ENCODE results near the gene BMPR1A.

Gene BMPR1A

DNA sequence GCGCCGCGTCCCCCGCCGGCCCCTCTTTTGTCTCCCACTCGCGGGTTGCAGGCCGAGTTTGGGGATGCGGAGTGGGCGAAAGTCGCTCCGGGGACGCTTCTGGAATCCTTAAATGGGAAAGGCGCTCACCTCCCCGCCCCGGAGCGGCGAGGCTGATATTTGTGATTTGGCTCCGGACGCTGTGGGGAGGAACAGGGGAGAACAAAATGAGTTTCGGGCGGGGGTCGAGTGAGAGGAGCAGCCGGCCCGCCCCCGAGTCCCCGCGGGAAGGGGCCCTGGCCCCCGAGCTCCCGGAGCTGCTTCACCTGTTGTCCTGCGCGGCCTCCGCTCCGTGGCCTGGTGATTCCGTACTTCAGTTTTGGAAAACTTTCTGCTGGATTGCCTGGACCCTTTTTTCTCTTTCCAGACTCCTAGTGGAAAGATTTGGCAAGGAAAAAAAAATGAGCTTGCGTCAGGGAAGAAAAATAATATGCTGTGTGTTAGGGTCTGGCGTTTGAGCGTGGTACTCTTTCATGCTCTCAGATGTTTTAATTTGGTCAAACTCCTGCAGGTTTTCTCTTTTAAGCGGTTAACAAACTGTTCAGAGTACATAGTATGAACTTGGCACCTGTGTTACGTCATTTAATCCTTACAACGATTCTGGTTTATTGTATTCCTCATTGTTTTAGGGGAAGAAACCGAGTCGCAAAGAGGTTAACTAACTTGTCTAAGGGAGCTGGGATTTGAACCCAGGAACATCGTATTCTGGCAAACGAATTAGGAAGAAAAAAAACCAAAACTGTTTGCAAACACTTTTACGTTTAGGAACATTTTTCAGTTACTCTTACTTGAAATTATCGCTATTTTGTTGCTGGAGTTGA lies 924 bp downstream of the BMPR1A start:
- peak in 8 of 10 donors; percentile 16 to 83 (median 20) for DNase-seq
- intact Hi-C loops (cut with DNase I) = loop anchor here (5.0 kb wide), 1 partner anchor 140 kb away; no protein-coding TSS in a partner anchor

DNA sequence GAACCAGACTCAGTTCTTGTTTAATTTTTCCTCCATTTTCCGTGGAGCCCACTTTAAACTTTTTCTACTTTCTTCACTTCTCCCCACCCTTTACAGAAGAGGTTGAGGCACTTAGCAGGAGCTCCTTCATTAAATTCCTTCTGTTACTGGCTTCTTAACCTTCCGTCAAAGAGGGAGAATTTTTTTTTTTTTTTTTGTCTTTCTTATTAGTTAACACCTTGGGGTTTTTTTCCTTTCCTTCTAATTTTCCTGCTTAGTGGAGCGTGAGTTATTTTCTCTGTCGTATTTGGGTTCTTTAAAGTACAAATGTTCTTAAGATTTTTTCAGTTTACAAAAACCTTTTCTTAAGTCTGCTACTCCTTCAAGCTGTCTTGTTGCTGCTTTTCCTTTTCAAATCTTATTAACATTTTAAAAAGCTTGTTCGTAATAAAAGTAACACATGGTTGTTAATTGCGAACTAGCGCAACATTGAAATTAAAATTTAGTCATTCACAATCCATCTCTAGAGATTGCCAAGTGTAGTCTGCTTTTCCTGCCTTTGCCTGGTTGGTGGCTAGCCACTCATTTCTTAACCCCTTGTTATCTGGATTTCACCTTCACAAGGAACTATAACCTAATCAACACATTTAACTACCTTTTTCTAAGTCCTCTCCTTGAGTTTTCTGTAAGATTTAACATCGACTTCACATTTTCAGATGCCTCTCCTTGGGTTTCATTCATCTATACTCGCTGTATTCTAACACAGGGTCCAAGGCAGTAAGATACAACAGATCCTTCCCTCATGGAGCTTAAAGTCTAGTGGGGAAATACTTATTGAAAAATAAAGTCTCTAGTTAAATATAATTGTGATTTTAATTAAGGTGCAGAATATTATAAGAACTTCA lies 2.0 kb downstream of the BMPR1A start:
- intact Hi-C loops (cut with DNase I) = loop anchor here (5.0 kb wide), 1 partner anchor 139 kb away; no protein-coding TSS in a partner anchor
- no peak for DNase-seq

DNA sequence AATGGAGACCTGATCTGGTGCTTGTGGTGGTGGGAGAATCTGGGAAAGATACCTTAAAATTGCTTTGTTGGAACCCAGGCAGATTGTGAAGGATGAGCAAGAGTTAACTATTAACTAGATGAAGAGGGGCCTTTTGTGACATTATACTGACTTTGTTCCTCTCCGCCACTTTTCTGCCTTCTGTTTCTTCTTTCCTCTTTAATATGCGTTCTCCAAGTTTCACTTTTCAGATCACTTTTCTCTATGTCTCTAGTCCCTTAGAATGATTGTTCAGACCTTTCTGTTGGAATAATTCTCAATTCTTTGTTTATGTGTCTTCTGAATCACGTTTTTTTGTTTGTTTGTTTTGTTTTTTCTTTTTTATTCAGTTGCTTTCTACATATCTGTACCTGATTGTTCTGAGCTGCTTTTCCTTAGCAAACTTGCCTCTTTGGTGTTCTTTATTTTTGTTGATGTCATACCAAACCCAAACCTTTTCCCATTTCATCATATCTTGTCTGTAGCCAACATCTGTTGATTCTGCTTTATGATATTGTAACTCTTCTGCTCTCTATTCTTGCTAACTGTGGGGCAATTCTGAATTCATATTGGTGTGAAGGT lies 2.8 kb downstream of the BMPR1A start:
- intact Hi-C loops (cut with DNase I) = loop anchor here (5.0 kb wide), 1 partner anchor 138 kb away; no protein-coding TSS in a partner anchor
- no peak for DNase-seq

DNA sequence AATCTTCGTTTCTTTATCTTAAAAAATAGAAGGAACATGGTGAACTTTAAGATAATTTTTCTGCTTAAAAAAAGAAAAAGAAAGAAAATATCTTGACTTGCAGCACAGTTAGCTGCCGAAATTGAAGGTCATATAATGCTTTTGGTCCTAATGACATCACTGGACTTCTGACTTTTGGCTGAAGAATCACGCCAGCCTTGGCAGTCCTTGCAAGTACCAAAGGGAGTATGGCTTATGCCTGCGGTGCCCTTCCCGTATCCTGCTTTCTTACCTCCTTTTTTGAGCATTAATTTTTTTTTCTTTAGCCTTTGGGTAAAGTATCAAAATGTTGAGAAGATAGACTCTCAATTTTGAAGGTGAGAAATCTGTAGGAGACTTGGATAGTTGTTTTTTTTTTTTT lies 7.0 kb downstream of the BMPR1A start:
- intact Hi-C loops (cut with DNase I) = no loop called here
- DNase-seq = no peak

DNA sequence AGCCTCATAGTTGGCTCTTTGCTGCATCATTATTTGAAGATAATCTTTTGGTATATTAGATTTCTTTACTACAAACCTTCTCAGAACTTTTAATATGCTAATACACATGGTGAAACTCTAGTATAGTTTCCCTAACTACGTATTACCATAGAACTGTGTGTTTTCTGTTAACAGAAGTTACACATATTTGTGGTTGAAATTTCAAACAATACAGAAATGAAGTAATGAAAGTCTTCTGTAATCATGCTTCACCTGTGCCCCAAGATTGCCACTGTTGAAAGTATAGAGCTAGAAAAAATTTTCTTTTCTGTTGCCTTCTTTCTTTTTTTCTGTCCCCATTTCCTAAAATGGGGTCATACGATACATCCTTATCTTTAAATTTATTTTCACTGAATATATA lies 9.1 kb downstream of the BMPR1A start:
- no peak for DNase-seq
- intact Hi-C loops (cut with DNase I) = no loop called here

DNA sequence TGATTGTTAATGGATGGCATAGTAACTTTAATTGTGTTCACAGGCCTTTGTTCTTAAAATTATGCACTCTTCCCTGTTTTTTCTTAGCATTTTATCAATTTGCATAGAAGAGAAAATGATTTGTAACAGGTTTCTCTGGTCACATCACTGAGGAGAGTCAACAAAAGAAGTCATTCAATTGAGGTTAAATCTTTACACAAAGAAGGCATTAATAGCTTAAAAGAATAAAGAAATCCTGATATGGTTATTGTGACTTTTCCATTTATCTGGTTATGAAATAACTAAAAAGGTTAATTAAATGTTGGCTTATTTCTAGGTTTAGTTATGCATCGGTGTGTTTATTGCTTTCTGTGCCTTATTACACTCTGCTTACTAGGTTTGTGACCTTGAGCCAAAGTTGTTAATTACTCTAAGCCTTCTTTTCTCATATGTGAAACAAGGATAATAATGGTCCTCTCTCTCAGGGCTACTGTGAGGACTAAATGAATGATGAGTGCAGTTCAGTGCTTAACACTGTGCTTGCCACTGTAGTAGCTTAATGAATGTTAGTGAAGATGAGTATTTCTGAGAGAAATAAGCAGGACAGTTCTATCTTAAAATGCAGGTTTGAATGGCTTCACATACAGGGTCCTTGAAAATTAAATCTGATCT lies 12.1 kb downstream of the BMPR1A start:
- intact Hi-C loops (cut with DNase I) = no loop called here
- no peak for DNase-seq

DNA sequence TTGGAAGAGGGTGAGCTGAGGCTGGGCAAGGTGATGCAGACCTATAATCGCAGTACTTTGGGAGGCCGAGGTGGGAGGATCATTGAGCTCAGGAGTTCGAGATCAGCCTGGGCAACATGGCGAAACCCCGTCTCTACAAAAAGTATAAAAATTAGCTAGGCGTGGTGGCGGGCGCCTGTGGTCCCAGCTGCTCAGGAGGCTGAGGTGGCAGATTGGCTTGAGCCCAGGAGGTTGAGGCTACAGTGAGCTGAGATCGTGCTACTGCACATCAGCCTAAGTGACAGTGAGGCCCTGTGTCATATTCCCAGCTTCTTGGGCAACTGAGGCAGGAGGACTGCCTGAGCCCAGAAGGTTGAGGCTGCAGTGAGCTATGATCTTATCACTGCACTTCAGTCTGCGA lies 13.6 kb downstream of the BMPR1A start:
- intact Hi-C loops (cut with DNase I) = no loop called here
- DNase-seq = peak in 1 of 10 donors; percentile 66

DNA sequence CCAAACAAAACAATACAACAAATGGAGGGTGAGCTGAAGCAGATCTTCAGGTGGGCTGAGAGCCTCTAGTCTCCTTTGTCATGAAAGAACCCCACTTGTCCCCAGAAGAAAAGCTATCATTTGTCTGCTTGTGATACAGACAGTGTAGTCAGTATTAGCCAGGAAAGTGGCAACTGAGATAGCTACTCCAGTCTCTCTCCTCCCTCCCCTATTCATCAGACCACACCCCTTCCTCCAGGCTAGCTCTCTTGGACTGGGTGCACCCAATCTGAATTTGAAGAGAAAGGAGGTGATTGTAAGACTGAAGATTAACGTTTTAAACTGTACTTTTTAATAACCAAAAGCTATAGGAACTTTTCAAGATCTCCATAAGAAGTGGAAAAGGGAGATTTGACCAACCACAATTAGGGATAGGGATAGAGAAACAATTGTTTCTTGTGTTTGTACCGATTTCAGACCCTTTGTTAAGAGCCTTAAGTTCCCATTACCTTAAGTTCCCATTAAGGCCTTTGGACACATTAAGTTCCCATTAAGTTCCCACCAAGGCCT lies 14.1 kb downstream of the BMPR1A start:
- intact Hi-C loops (cut with DNase I) = no loop called here
- no peak for DNase-seq

DNA sequence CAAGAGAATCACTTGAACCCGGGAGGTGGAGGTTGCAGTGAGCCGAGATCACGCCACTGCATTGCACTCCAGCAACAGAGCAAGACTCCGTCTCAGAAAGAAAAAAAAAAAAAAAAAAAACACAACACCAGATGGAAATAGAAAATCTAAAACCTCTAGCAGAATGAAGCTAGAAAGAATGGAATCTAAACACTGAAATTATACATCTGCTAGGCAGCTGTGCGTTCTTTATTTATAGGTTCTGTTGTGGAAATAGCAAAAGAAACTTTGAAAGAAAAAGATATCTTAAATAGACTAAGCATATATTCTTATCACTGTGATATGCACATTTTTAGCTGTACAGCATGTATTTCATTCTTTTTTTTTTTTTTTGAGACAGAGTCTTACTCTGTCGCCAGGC lies 17.1 kb downstream of the BMPR1A start:
- DNase-seq = no peak
- intact Hi-C loops (cut with DNase I) = no loop called here

DNA sequence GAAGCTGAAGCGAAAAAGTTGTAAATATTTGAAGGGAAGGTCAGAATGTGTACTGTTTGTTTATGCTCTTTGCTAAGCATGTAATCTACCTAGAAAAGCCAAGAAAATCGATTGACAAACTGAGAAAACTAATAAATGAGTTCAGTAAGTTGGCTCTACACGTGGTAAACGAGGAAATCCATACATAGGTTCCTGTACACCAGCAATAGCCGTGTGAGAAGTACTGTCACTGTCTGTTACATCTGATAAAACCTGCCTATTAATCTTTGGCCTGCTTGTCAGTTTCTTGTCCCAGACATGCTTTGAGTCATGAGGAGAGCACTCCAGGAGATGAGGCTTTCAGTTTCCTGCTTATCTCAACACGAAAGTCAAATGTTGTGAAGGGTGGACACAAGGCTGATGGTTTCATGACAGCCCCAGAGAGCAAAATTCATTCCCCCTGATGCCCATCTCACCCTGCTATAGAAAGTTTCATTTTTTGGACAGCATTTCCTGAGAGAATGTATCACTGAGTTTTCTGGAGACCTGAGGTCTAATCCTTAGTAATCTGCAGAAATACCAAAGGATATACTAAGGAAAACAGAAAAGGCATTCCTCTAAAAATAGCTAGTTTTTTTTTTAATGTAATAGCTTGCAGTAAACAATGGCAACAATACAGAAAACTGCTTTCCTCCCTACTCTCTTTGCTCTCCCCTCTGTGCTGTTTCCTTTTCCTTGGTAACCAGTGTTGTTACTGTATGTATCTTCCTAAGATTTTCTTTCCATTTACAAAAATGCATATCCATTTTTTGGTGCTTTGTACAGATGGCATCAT lies 18.8 kb downstream of the BMPR1A start:
- no peak for DNase-seq
- intact Hi-C loops (cut with DNase I) = no loop called here

DNA sequence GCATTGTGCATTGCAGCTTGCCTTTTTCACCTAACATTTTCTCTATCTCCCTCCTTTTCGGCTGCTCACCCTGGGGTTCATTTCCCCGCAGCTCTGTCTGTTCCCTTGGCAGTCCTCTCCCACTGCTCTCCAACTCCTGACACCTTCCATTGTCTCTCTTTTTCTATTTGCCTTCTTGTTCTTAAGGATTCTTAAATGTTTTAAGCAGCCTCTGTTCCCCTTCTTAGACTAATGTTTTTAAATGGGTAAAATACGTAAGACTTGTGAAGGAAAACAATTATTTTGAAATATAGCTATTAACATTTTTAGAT lies 19.4 kb downstream of the BMPR1A start:
- DNase-seq = no peak
- intact Hi-C loops (cut with DNase I) = no loop called here

DNA sequence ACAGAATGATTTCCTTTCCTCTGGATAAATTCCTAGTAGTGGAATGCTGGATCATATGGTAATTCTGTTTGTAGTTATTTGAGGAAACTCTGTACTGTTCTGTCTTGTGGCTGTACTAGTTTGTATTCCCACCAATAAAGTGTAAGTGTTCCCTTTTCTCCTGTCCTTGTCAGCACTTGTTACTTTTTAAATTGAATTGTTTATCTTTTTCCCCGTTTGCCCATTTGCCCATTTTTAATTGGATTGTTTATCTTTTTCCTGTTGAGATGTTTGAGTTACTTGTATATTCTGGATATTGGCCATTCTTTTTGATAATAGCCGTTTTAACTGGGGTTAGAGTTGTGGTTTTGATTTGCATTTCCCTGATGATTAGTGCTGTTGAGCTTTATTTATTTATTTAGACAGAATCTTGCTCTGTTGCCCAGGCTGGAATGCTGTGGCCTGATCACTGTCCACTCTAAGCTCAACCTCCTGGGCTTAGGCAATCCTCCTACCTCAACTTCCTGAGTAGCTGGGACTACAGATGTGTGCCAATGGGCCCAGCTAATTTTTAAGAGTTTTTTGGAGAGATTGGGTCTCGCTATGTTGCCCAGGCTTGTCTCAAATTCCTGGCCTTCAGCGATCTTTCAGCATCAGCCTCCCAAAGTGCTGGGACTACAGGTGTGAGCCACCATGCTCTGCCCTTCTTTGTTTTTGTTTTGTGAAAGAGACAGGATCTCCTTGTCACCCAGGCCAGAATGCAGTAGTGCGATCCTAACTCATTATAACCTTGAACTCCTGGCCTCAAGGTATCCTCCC lies 23.0 kb downstream of the BMPR1A start:
- intact Hi-C loops (cut with DNase I) = no loop called here
- DNase-seq = no peak

DNA sequence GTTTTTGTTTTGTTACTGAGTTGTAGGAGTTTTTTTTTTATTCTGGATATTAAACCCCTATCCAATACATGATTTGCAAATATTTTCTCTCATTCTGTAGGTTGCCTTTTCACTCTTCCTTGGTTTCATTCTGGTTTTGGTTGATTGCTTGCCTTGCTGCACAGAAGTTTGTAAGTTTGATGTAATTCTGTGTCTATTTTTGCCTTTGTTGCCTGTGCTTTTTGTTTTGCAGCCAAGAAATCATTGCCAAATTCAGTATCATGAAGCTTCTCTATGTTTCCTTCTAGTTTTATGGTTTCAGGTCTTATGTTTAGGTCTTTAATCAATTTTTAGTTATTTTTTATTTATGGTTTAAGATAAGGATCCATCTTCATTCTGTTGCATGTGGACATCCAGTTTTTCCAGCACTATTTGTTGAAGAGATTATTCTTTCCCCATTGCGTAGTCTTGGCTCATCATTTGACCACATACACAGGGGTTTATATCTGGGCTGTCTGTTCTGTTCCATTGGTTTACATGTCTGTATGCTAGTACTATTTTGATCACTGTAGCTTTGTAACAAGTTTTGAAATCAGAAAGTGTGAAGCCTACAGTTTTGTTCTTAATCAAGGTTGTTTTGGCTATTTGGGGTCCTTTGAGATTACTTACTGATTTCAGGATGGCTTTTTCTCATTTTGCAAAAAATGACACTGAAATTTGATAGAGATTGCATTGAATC lies 26.4 kb downstream of the BMPR1A start:
- intact Hi-C loops (cut with DNase I) = no loop called here
- no peak for DNase-seq

DNA sequence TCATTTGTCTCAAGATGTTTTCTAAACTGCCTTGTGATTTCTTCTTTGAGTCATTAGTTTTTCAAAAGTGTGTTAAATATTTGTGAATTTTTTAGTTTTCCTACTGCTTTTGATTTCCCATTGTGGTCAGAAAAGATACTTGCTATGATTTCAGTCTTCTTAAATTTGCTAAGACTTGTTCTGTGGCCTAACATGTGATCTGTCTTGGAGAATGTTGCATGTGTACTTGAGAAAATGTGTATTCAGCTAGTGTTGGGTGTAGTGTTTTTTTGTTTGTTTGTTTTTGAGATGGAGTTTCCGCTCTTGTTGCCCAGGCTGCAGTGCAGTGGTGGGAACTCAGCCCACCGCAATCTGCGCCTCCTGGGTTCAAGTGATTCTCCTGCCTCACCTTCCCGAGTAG lies 28.6 kb downstream of the BMPR1A start:
- no peak for DNase-seq
- intact Hi-C loops (cut with DNase I) = no loop called here

DNA sequence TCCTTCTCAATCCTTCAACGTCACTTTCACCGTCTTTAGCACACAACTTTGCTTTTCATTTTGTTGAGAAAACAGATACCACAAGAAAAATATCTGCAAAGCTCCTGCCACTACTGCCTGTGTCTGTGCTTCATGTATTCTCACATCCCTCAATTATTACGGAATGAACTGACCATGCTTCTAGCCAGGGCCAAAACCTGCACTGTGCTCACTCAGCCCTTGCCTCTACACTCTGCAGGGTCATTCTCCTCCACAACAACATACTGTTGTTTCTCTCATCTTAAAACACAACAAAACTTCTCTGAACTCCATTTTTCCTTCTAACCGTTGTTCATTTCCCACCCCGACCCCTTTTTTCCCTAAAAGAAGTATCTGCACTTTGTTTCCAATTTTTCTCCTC lies 29.5 kb downstream of the BMPR1A start:
- intact Hi-C loops (cut with DNase I) = no loop called here
- no peak for DNase-seq

DNA sequence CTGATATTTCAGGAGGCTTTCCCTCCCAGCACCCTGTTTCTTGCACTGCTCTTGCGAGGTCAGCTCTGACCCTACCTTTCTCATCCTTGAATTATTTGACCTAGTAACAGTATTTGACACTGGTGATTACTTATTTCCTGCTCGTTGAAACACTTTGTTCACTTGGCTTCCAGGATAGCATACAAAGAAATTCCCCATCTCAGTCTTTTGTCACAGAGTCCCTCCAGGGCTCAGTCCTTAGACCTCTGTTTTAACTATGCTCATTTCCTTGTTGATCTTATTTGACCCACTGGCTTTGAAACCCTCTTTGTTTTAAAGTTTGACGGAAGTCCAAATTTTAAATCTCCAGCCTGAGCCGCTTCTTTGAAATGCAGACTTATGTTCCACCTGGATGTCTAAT lies 29.9 kb downstream of the BMPR1A start:
- DNase-seq = no peak
- intact Hi-C loops (cut with DNase I) = no loop called here

DNA sequence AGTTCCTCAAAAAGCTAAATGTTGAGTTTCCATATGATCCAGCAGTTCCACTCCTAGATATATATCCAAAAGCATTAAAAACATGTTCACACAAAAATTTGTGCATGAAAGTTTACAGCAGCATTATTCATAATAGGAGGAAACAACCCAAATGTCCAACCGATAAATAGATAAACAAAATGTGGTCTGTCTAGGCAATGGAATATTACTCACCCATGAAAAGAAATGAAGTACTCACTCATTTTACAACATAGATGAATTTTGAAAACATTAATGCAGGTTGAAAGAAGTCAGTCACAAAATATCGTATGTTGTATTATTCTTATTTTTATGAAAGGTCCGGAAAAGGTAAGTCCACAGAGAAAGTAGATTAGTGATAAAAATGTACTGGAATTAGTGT lies 34.0 kb downstream of the BMPR1A start:
- no peak for DNase-seq
- intact Hi-C loops (cut with DNase I) = no loop called here

DNA sequence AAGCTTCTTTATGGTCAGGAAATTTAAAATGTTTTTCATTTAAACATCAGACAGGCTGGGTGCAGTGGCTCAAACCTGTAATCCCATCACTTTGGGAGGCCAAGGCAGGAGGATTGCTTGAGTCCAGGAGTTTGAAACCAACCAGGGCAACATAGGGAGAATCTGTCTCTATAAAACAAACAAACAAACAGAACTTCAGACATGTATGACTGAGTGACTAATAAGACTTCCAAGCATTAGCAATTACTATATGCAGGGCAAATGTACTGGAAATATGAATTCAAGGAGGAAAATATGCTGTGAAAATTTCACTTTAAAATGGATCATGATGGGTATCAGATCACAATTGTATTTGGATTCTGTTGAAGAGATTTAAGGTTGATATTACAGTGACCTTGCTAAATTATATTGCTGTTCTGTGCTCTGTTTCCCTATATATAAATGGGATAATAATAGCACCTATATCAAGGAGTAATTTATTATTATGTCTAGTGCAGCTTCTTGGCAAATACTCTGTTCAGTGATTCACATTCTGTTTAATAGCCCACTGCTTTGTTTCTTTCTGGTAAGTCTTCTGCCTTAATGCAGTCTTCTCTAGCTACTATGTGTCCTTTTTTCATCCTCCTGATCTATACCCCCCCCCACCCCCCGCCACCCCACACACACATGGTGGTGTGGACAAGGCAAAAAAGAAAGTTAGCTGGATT lies 36.2 kb downstream of the BMPR1A start:
- intact Hi-C loops (cut with DNase I) = no loop called here
- DNase-seq = no peak
